ENCODE data around the gene SLC22A23. TPM values are rescaled to one million over a fixed set of nuclear protein-coding genes. Genes with fewer than 3 reads are reported as not detected.
"Not testable (repeated sequence)": the region's sequence is repeated elsewhere in the genome, so short reads cannot be mapped to it uniquely, and the experiment has no call there.

Gene SLC22A23
- total RNA-seq, 2 experiments from 2014 or later: 13.4 to 13.6 TPM

GRCh38 chr6:3381233-3381921 lies 75.5 kb downstream of the SLC22A23 start:
- H3K27ac ChIP-seq (ENCODE audit: low read depth in 1 of 2, low read length in 2 of 2): no peak overlapping the region
- H3K4me3 Mint-ChIP-seq: no peak overlapping the region
- DNase-seq (no peak), ATAC-seq (ENCODE audit: poor library complexity) (no peak)
- no peaks in the 10 kb centered on the region for H3K36me3 ChIP-seq (ENCODE audit: insufficient read depth, low read length)
- H3K4me1 Mint-ChIP-seq (ENCODE audit: low read depth): peaks cover 27% of the 10 kb centered on the region
- H3K27me3 ChIP-seq (ENCODE audit: control insufficient read depth in 1 of 2, insufficient read depth in 2 of 2, low read length in 2 of 2): no peaks in the 10 kb centered on the region
- no peaks in the 10 kb centered on the region for H3K27me3 Mint-ChIP-seq
- H3K27ac Mint-ChIP-seq: no peak overlapping the region
- intact Hi-C loops (cut with DNase I, micrococcal nuclease): no loop called here
- no peaks in the 10 kb centered on the region for H3K9me3 Mint-ChIP-seq
- ChIA-PET POLR2A (no interaction called here), CTCF (no interaction called here)
- no peaks in the 10 kb centered on the region for H3K36me3 Mint-ChIP-seq (ENCODE audit: low read depth)
- no peaks in the 10 kb centered on the region for H3K9me3 ChIP-seq (ENCODE audit: control insufficient read depth in 1 of 2, insufficient read depth in 1 of 2, low read length in 2 of 2)
- no peak for TF ChIP-seq CTCF (IDR thresholded peaks at IDR 0.05)
- no peak overlapping the region for H3K4me3 ChIP-seq (ENCODE audit: low read length)
- H3K4me1 ChIP-seq (ENCODE audit: insufficient read depth, low read length): peaks cover 21% of the 10 kb centered on the region

- H3K4me3 Mint-ChIP-seq: no peak overlapping the region
- H3K27ac Mint-ChIP-seq: no peak overlapping the region
- Histone ChIP-seq H3K27ac (ENCODE audit: low read depth in 1 of 2, low read length in 2 of 2) (no peak overlapping the region), H3K27me3 (ENCODE audit: control insufficient read depth in 1 of 2, insufficient read depth in 2 of 2, low read length in 2 of 2) (no peaks in the 10 kb centered on the region), H3K4me3 (ENCODE audit: low read length) (no peak overlapping the region), H3K36me3 (ENCODE audit: insufficient read depth, low read length) (no peaks in the 10 kb centered on the region), H3K9me3 (ENCODE audit: control insufficient read depth in 1 of 2, insufficient read depth in 1 of 2, low read length in 2 of 2) (no peaks in the 10 kb centered on the region), H3K4me1 (ENCODE audit: insufficient read depth, low read length) (peaks cover 21% of the 10 kb centered on the region)
- ChIA-PET POLR2A (no interaction called here), CTCF (no interaction called here)
- DNase-seq (no peak), ATAC-seq (ENCODE audit: poor library complexity) (no peak)
- no peaks in the 10 kb centered on the region for H3K27me3 Mint-ChIP-seq
- H3K36me3 Mint-ChIP-seq (ENCODE audit: low read depth): no peaks in the 10 kb centered on the region
- peaks cover 28% of the 10 kb centered on the region for H3K4me1 Mint-ChIP-seq (ENCODE audit: low read depth)
- intact Hi-C loops (cut with DNase I, micrococcal nuclease): no loop called here
- TF ChIP-seq CTCF (IDR thresholded peaks at IDR 0.05): no peak
- no peaks in the 10 kb centered on the region for H3K9me3 Mint-ChIP-seq
These were observed 76.3 kb downstream of the SLC22A23 start for GRCh38 chr6:3380344-3381232.

- ATAC-seq (ENCODE audit: poor library complexity) (no peak), DNase-seq (no peak)
- ChIA-PET POLR2A (no interaction called here), CTCF (no interaction called here)
- no peaks in the 10 kb centered on the region for H3K9me3 Mint-ChIP-seq
- H3K27me3 Mint-ChIP-seq: no peaks in the 10 kb centered on the region
- Histone ChIP-seq H3K27me3 (ENCODE audit: control insufficient read depth in 1 of 2, insufficient read depth in 2 of 2, low read length in 2 of 2) (no peaks in the 10 kb centered on the region), H3K27ac (ENCODE audit: low read depth in 1 of 2, low read length in 2 of 2) (no peak overlapping the region), H3K4me3 (ENCODE audit: low read length) (no peak overlapping the region), H3K36me3 (ENCODE audit: insufficient read depth, low read length) (no peaks in the 10 kb centered on the region), H3K9me3 (ENCODE audit: control insufficient read depth in 1 of 2, insufficient read depth in 1 of 2, low read length in 2 of 2) (no peaks in the 10 kb centered on the region), H3K4me1 (ENCODE audit: insufficient read depth, low read length) (peaks cover 21% of the 10 kb centered on the region)
- no peak overlapping the region for H3K27ac Mint-ChIP-seq
- intact Hi-C loops (cut with DNase I, micrococcal nuclease): no loop called here
- peaks cover 28% of the 10 kb centered on the region for H3K4me1 Mint-ChIP-seq (ENCODE audit: low read depth)
- TF ChIP-seq CTCF (IDR thresholded peaks at IDR 0.05): no peak
- H3K4me3 Mint-ChIP-seq: no peak overlapping the region
- no peaks in the 10 kb centered on the region for H3K36me3 Mint-ChIP-seq (ENCODE audit: low read depth)
These were observed 77.3 kb downstream of the SLC22A23 start for GRCh38 chr6:3379482-3380060.

- CTCF ChIA-PET: interaction anchor here (0.7 kb wide), 1 partner anchor 533 kb away, joined by 4 read pairs; no protein-coding TSS in a partner anchor
- H3K36me3 ChIP-seq (ENCODE audit: insufficient read depth, low read length); H3K4me3 ChIP-seq (ENCODE audit: low read length); POLR2A ChIA-PET; H3K36me3 Mint-ChIP-seq (ENCODE audit: low read depth); H3K27ac ChIP-seq (ENCODE audit: low read depth in 1 of 2, low read length in 2 of 2); H3K27ac Mint-ChIP-seq; intact Hi-C loops (cut with DNase I, micrococcal nuclease); ATAC-seq (ENCODE audit: poor library complexity); H3K9me3 Mint-ChIP-seq; DNase-seq; H3K27me3 ChIP-seq (ENCODE audit: control insufficient read depth in 1 of 2, insufficient read depth in 2 of 2, low read length in 2 of 2); H3K27me3 Mint-ChIP-seq; H3K9me3 ChIP-seq (ENCODE audit: control insufficient read depth in 1 of 2, insufficient read depth in 1 of 2, low read length in 2 of 2): not testable (repeated sequence)
- H3K4me1 Mint-ChIP-seq (ENCODE audit: low read depth): peaks cover 28% of the 10 kb centered on the region
- H3K4me1 ChIP-seq (ENCODE audit: insufficient read depth, low read length): peaks cover 21% of the 10 kb centered on the region
- peak overlapping the region; percentile 12 for H3K4me3 Mint-ChIP-seq
These were observed 78.0 kb downstream of the SLC22A23 start for GRCh38 chr6:3378808-3379207.

- peaks cover 21% of the 10 kb centered on the region for H3K4me1 ChIP-seq (ENCODE audit: insufficient read depth, low read length)
- intact Hi-C loops (cut with DNase I, micrococcal nuclease); H3K9me3 Mint-ChIP-seq; H3K27me3 Mint-ChIP-seq; H3K9me3 ChIP-seq (ENCODE audit: control insufficient read depth in 1 of 2, insufficient read depth in 1 of 2, low read length in 2 of 2); H3K27ac Mint-ChIP-seq; H3K4me3 Mint-ChIP-seq; POLR2A ChIA-PET; H3K36me3 Mint-ChIP-seq (ENCODE audit: low read depth); H3K36me3 ChIP-seq (ENCODE audit: insufficient read depth, low read length); H3K27ac ChIP-seq (ENCODE audit: low read depth in 1 of 2, low read length in 2 of 2); H3K4me3 ChIP-seq (ENCODE audit: low read length); H3K27me3 ChIP-seq (ENCODE audit: control insufficient read depth in 1 of 2, insufficient read depth in 2 of 2, low read length in 2 of 2): not testable (repeated sequence)
- CTCF ChIA-PET: interaction anchor here (0.7 kb wide), 1 partner anchor 533 kb away, joined by 4 read pairs; no protein-coding TSS in a partner anchor
- ATAC-seq (ENCODE audit: poor library complexity) (peak; percentile 81), DNase-seq (peak in 3 of 14 experiments; percentile 52 to 62 (median 58))
- peaks cover 28% of the 10 kb centered on the region for H3K4me1 Mint-ChIP-seq (ENCODE audit: low read depth)
These were observed 78.5 kb downstream of the SLC22A23 start for GRCh38 chr6:3378398-3378782.
